Left cardiac atrium (tissue), 4 donors: ENCODE data around the gene PTPRN2. TPM values are rescaled to one million over a fixed set of nuclear protein-coding genes. Genes with fewer than 3 reads are reported as not detected.
"Not testable (repeated sequence)": the region's sequence is repeated elsewhere in the genome, so short reads cannot be mapped to it uniquely, and the experiment has no call there.

Experiments used
- ATAC-seq, 2 donors: fragments of 200-7000 bp; cut with Tn5 transposase; one replicate each; pipeline ENCODE4 v1.9.1; 2020; ENCODE audit warnings: mild to moderate bottlenecking in 2 of 2, moderate library complexity in 2 of 2
- DNase-seq: peaks from one replicate; pipeline ENCODE4 v3.0.0-alpha.2; 2020
- intact Hi-C, 2 donors: fragments of 100-400 bp; cut with DNase I; formaldehyde crosslinking; loops; one replicate each; pipeline versions ENCODE4 v1.14.1 to v1.15.1; 2022 to 2023
- total RNA-seq, 2 donors: library from RNA; stranded (reverse); fragmentation: NEBNext Ultra II Directional; extraction: Animal tissue kit (Norgen Biotek cat#: 25700); gene quantifications; one replicate each; pipeline ENCODE4 v1.2.1, GENCODE V29; 2021
- donor health status: DM: no; HTN: yes; CAD: no.
- donor health status: DM: no; HTN: yes; CAD: no; lungs with severe emphysema.
- donor health status: DM: yes; HTN: yes; CAD: no.
- donor health status: Dilated cardiomyopathy.

PTPRN2 gene
- total RNA-seq, 2 donors from 2014 or later = 1.9 to 2.3 TPM

- ATAC-seq (no peak), DNase-seq (no peak)
- intact Hi-C loops = no loop called here
Measured at GRCh38 chr7:157751951-157752673, 835.5 kb downstream of the PTPRN2 start.

- ATAC-seq (no peak), DNase-seq (no peak)
- intact Hi-C loops = no loop called here
Measured at GRCh38 chr7:157751406-157751805, 836.2 kb downstream of the PTPRN2 start.

GRCh38 chr7:157750291-157750690 is 837.3 kb downstream of the PTPRN2 start:
- no peak for ATAC-seq
- intact Hi-C loops = no loop called here
- DNase-seq = no peak

GRCh38 chr7:157745721-157746709 is 841.6 kb downstream of the PTPRN2 start:
- intact Hi-C loops = no loop called here
- ATAC-seq = no peak
- no peak for DNase-seq

- intact Hi-C loops = no loop called here
- no peak for DNase-seq
- ATAC-seq = no peak
Measured at GRCh38 chr7:157744786-157745601, 842.6 kb downstream of the PTPRN2 start.

- intact Hi-C loops = no loop called here
- ATAC-seq = no peak
- no peak for DNase-seq
Measured at GRCh38 chr7:157743781-157744525, 843.7 kb downstream of the PTPRN2 start.

- DNase-seq = no peak
- intact Hi-C loops = no loop called here
- ATAC-seq = no peak
Measured at GRCh38 chr7:157740251-157740798, 847.3 kb downstream of the PTPRN2 start.

- DNase-seq (no peak), ATAC-seq (no peak)
- intact Hi-C loops = no loop called here
Measured at GRCh38 chr7:157739650-157740049, 848.0 kb downstream of the PTPRN2 start.

- DNase-seq (no peak), ATAC-seq (no peak)
- intact Hi-C loops = no loop called here
Measured at GRCh38 chr7:157739031-157739430, 848.6 kb downstream of the PTPRN2 start.

- intact Hi-C loops = no loop called here
- DNase-seq (no peak), ATAC-seq (peak in 1 of 2 donors; percentile 56)
Measured at GRCh38 chr7:157738066-157738460, 849.6 kb downstream of the PTPRN2 start.

- DNase-seq (no peak), ATAC-seq (no peak)
- intact Hi-C loops = no loop called here
Measured at GRCh38 chr7:157737151-157738065, 850.2 kb downstream of the PTPRN2 start.

- intact Hi-C loops = no loop called here
- ATAC-seq (no peak), DNase-seq (no peak)
Measured at GRCh38 chr7:157736341-157736740, 851.3 kb downstream of the PTPRN2 start.

- intact Hi-C loops = no loop called here
- no peak for DNase-seq
- ATAC-seq = no peak
Measured at GRCh38 chr7:157735826-157736225, 851.8 kb downstream of the PTPRN2 start.

GRCh38 chr7:157734676-157735640 is 852.7 kb downstream of the PTPRN2 start:
- ATAC-seq (no peak), DNase-seq (no peak)
- intact Hi-C loops = no loop called here

GRCh38 chr7:157733760-157734395 is 853.7 kb downstream of the PTPRN2 start:
- intact Hi-C loops, DNase-seq: not testable (repeated sequence)

GRCh38 chr7:157731126-157731525 is 856.5 kb downstream of the PTPRN2 start:
- no peak for ATAC-seq
- no peak for DNase-seq
- intact Hi-C loops = no loop called here

More at GRCh38 chr7:157733760-157734395, 853.7 kb downstream of the PTPRN2 start:
- not testable (repeated sequence) for ATAC-seq
